SU-DHL-6 (cell line): ENCODE measurements around the gene NACC2.
A peak's percentile ranks its signal among the peaks of the same experiment; 100 is the strongest.

Experiments used
- H2AFZ ChIP-seq: fragments of 200-600 bp; sonication (generic); 2 replicates; pipeline ENCODE4 v1.6.1; 2014; ENCODE audit warnings: low read depth, mild to moderate bottlenecking, moderate library complexity, mixed read lengths, antibody characterized with exemption, low read length; ENCODE audit not compliant: severe bottlenecking
- H3F3A ChIP-seq: fragments of 200-600 bp; shearing (Covaris generic); 2 replicates; pipeline ENCODE4 v1.6.0; 2016; ENCODE audit warnings: antibody characterized with exemption, mild to moderate bottlenecking; ENCODE audit not compliant: insufficient read depth
- H3K27ac ChIP-seq: fragments of 200-600 bp; sonication (generic); 2 replicates; pipeline ENCODE4 v1.5.1; 2016; ENCODE audit warnings: low read depth, mild to moderate bottlenecking, low read length, moderate library complexity, mixed read lengths
- H3K27me3 ChIP-seq: fragments of 200-600 bp; sonication (generic), shearing (Covaris generic); 2 replicates; pipeline ENCODE4 v1.6.0; 2014; ENCODE audit warnings: mild to moderate bottlenecking, low read length
- H3K36me3 ChIP-seq: fragments of 200-600 bp; sonication (generic); 2 replicates; pipeline ENCODE4 v1.6.1; 2014; ENCODE audit warnings: mild to moderate bottlenecking, low read length, mixed read lengths
- H3K4me2 ChIP-seq: fragments of 300-600, 200-600 bp; shearing (Covaris generic), sonication (generic); 2 replicates; pipeline ENCODE4 v1.6.0; 2014; ENCODE audit warnings: low read length, low read depth, mild to moderate bottlenecking; ENCODE audit not compliant: poor library complexity, severe bottlenecking
- H3K4me3 ChIP-seq: fragments of 200-600 bp; sonication (generic); 2 replicates; pipeline ENCODE4 v1.5.1; 2014; ENCODE audit warnings: antibody characterized with exemption, low read length, mild to moderate bottlenecking, mixed read lengths; ENCODE audit not compliant: insufficient read depth, poor library complexity, severe bottlenecking
- H3K79me2 ChIP-seq: fragments of 200-600 bp; sonication (generic); 2 replicates; pipeline ENCODE4 v1.6.1; 2014; ENCODE audit warnings: mild to moderate bottlenecking, low read length, moderate library complexity; ENCODE audit not compliant: insufficient read depth
- H3K9ac ChIP-seq: fragments of 200-600 bp; sonication (generic); 2 replicates; pipeline ENCODE4 v1.7.0; 2014; ENCODE audit warnings: mild to moderate bottlenecking, low read length
- H3K9me2 ChIP-seq: fragments of 200-600 bp; sonication (generic); replicated peaks from 2 replicates; pipeline ENCODE4 v1.6.1; 2014; ENCODE audit warnings: low read length; ENCODE audit not compliant: insufficient read depth
- H3K9me3 ChIP-seq: fragments of 200-600 bp; sonication (generic); 2 replicates; pipeline ENCODE4 v1.6.1; 2014; ENCODE audit warnings: low read length, mixed read lengths; ENCODE audit not compliant: insufficient read depth
- H4K20me1 ChIP-seq: fragments of 200-600 bp; sonication (generic); 2 replicates; pipeline ENCODE4 v1.6.1; 2014; ENCODE audit warnings: low read depth, mild to moderate bottlenecking, antibody characterized with exemption, low read length, moderate library complexity, mixed read lengths
- EZH2phosphoT487 ChIP-seq: fragments of 200-600 bp; sonication (generic), shearing (Covaris generic); conservative IDR thresholded peaks from 2 replicates; pipeline ENCODE4 v1.6.1; 2018; ENCODE audit warnings: mild to moderate bottlenecking, antibody characterized with exemption, low read length, moderate library complexity, mixed read lengths
- TF ChIP-seq, protein P1 (sequence below): fragments of 200-600 bp; sonication (generic); IDR thresholded peaks from one replicate; pipeline ENCODE4 v1.5.1; 2017; ENCODE audit warnings: antibody characterized with exemption, mild to moderate bottlenecking, low read length, moderate library complexity; ENCODE audit not compliant: insufficient read depth, poor library complexity, severe bottlenecking

Gene NACC2

DNA sequence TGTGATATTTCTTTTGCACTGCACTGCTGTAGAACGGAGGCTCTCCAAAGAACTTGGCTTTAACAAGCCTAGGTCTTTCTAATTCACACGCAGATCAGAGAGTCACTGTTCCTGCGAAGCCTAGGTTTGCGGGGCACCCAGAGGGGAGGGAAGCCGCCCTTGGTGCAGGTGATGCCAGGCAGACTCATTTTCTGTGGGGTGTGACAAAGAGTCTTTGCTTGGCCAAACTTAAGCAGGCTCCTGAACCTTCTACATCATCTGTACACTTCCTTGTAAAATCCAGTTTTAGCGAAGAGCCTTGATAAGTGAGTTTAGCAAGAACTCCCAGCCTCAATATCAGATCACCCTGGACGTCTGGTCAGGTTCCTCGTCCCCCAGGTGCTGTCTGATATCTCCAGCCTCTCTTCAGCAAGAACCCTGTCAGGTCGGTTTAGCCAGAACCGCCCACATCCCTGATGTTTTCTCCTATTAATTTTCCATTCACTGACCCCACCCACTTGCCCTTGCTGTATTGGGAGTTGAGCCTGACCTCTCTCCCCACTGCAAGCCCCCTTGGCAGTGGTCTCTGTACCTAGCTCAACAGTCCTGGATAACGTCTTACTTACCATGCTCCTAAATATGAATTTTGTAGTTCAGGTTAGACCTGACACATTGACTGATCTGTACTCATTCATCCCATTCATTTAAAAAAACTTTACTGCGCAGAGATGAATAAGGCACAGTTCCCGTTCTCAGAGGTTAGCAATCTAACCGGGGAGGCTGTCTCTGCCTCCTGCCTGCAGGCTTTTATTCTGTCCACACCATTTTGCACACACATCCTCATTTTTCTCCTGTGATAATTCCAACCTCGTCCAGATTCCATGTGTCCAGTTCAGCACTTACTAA lies 133.0 kb downstream of the NACC2 start:
- TF ChIP-seq, protein P1, sequence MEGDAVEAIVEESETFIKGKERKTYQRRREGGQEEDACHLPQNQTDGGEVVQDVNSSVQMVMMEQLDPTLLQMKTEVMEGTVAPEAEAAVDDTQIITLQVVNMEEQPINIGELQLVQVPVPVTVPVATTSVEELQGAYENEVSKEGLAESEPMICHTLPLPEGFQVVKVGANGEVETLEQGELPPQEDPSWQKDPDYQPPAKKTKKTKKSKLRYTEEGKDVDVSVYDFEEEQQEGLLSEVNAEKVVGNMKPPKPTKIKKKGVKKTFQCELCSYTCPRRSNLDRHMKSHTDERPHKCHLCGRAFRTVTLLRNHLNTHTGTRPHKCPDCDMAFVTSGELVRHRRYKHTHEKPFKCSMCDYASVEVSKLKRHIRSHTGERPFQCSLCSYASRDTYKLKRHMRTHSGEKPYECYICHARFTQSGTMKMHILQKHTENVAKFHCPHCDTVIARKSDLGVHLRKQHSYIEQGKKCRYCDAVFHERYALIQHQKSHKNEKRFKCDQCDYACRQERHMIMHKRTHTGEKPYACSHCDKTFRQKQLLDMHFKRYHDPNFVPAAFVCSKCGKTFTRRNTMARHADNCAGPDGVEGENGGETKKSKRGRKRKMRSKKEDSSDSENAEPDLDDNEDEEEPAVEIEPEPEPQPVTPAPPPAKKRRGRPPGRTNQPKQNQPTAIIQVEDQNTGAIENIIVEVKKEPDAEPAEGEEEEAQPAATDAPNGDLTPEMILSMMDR: no peak
- TF ChIP-seq EZH2phosphoT487: no peak
- peaks cover 36% of the 10 kb centered on the region for H3K79me2 ChIP-seq
- peak overlapping the region; percentile 69 for H3K4me3 ChIP-seq
- no peaks in the 10 kb centered on the region for H3F3A ChIP-seq
- no peaks in the 10 kb centered on the region for H3K9me2 ChIP-seq
- peak overlapping the region; percentile 94 for H2AFZ ChIP-seq
- H3K9ac ChIP-seq: peak overlapping the region; percentile 63
- no peak overlapping the region for H3K27ac ChIP-seq
- peak overlapping the region; percentile 90 for H3K4me2 ChIP-seq
- H3K36me3 ChIP-seq: no peaks in the 10 kb centered on the region
- no peaks in the 10 kb centered on the region for H3K9me3 ChIP-seq
- no peaks in the 10 kb centered on the region for H3K27me3 ChIP-seq
- no peaks in the 10 kb centered on the region for H4K20me1 ChIP-seq

GRCh38 chr9:135961277-135961715 lies 133.8 kb downstream of the NACC2 start, which contains the start of gene UBAC1:
Gene UBAC1 (minus strand): TSS chr9:135961373. CDS start chr9:135961162, 211 bp downstream.
- Histone ChIP-seq H2AFZ (peak within 1 kb of the TSS; percentile 94), H3K27ac (peak within 1 kb of the TSS; percentile 20)

DNA sequence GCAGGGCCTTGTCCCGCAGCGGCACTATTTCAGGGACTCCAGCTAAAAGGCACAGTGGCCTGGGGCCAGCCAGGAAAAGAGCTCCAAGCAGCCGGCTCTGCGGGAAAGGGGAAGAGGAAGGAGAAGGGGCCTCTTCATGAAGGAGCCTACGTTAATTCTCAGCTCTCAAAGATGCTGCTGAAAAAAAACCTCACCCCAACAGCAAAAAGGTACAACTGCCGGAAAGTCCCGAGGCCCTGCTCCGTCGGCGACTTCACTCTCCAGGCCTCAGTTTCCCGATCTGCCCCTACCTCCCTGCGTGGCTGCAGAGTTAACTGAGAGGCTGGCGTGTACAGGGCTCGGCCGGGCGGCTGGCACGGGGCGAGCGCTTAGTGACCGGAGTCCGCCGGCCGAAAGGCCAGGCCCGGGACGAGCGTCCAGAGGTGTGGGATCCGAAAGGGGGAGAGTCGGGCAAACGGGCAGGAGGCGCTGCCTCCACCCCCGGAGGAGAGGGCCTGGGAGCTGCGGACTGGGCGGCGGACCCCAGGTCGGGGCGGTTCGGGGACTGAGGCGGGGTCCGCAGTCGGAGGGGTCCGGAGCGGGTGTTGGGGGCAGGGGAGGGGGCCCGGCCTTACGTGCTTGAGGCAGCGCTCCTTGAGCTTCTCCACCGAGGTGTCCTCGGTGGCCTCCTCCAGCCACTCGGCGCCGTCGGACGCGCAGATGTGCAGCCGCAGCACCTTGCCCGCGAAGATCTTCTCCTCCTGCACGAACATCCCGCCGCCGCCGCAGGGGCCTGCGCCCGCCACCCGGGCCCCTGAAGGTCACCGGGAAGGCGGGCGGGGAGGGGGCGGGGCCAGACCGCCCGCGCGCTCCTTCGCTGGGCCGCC lies 134.4 kb downstream of the NACC2 start:
- H3K27ac ChIP-seq: peak overlapping the region; percentile 20
- TF ChIP-seq, protein P1: no peak
- no peaks in the 10 kb centered on the region for H4K20me1 ChIP-seq
- peak overlapping the region; percentile 88 for H3K4me2 ChIP-seq
- no peaks in the 10 kb centered on the region for H3K9me2 ChIP-seq
- peak overlapping the region; percentile 97 for H3K9ac ChIP-seq
- H3K36me3 ChIP-seq: no peaks in the 10 kb centered on the region
- H3K27me3 ChIP-seq: no peaks in the 10 kb centered on the region
- H3F3A ChIP-seq: no peaks in the 10 kb centered on the region
- no peaks in the 10 kb centered on the region for H3K9me3 ChIP-seq
- peak overlapping the region; percentile 97 for H3K4me3 ChIP-seq
- peaks cover 50% of the 10 kb centered on the region for H3K79me2 ChIP-seq
- peak overlapping the region; percentile 51 for H2AFZ ChIP-seq

More at GRCh38 chr9:135961277-135961715, 133.8 kb downstream of the NACC2 start, which contains the start of gene UBAC1:
- Histone ChIP-seq H3K9me2 (no peaks in the 10 kb centered on the region), H3F3A (no peaks in the 10 kb centered on the region), H3K36me3 (no peaks in the 10 kb centered on the region), H3K9ac (peak within 1 kb of the TSS; percentile 97), H4K20me1 (no peaks in the 10 kb centered on the region), H3K4me2 (peak within 1 kb of the TSS; percentile 90), H3K4me3 (peak within 1 kb of the TSS; percentile 97), H3K79me2 (peaks cover 44% of the 10 kb centered on the region), H3K9me3 (no peaks in the 10 kb centered on the region), H3K27me3 (no peaks in the 10 kb centered on the region)
- TF ChIP-seq EZH2phosphoT487: no peak
- TF ChIP-seq, protein P1: no peak
